A673 (cell line): ENCODE results near the gene LSM14A. TPM values are rescaled to one million over a fixed set of nuclear protein-coding genes. Genes with fewer than 3 reads are reported as not detected.

Source experiments
- BruUV-seq: library from RNA; stranded (reverse); fragments of 400-500 nt; replicated peaks from 2 replicates; lab custom pipeline; 2021; lab: Mats Ljungman, UMichigan
- CTCF ChIA-PET: fragments of 300-600 bp; sonication (Branson Sonifier 250); formaldehyde crosslinking; loops from one replicate; lab custom pipeline; 2022; ENCODE audit warnings: antibody characterized with exemption; lab: Charles Lee
- POLR2A ChIA-PET: fragments of 300-600 bp; sonication (Branson Sonifier 250); formaldehyde crosslinking; loops from one replicate; lab custom pipeline; 2022; ENCODE audit warnings: antibody characterized with exemption; ENCODE audit not compliant: low non-redundant PET; lab: Charles Lee
- DNase-seq: peaks from one replicate; pipeline ENCODE4 v3.0.0-alpha.2; 2015; ENCODE audit warnings: low spot score
- H3K27ac ChIP-seq: fragments of 200-600 bp; sonication (generic); 2 replicates; pipeline ENCODE4 v1.5.1; 2016; ENCODE audit warnings: mixed run types, low read depth, mild to moderate bottlenecking, mixed read lengths, antibody characterized with exemption, low read length; ENCODE audit not compliant: poor library complexity, severe bottlenecking
- H3K27me3 ChIP-seq: fragments of 200-600 bp; sonication (generic); replicated peaks from 2 replicates; pipeline ENCODE4 v1.6.1; 2017; ENCODE audit warnings: mixed run types, low read depth, mild to moderate bottlenecking, mixed read lengths, antibody characterized with exemption, low read length; ENCODE audit not compliant: insufficient read depth, poor library complexity
- H3K36me3 ChIP-seq: fragments of 200-600 bp; sonication (generic); 2 replicates; pipeline ENCODE4 v1.6.1; 2016; ENCODE audit warnings: mixed run types, mild to moderate bottlenecking, mixed read lengths, antibody characterized with exemption, low read length; ENCODE audit not compliant: insufficient read depth, poor library complexity, severe bottlenecking
- H3K4me1 ChIP-seq: fragments of 200-600 bp; sonication (generic); 2 replicates; pipeline ENCODE4 v1.6.1; 2017; ENCODE audit warnings: mixed run types, mild to moderate bottlenecking, mixed read lengths, antibody characterized with exemption, low read length; ENCODE audit not compliant: insufficient read depth, poor library complexity, severe bottlenecking
- H3K4me3 ChIP-seq: fragments of 200-600 bp; sonication (generic); 2 replicates; pipeline ENCODE4 v1.5.1; 2016; ENCODE audit warnings: low read depth, mixed run types, mild to moderate bottlenecking, mixed read lengths, low read length; ENCODE audit not compliant: poor library complexity, severe bottlenecking
- H3K9me3 ChIP-seq: fragments of 200-600 bp; sonication (generic); 2 replicates; pipeline ENCODE4 v1.6.1; 2016; ENCODE audit warnings: mixed run types, low read depth, mild to moderate bottlenecking, mixed read lengths, antibody characterized with exemption, low read length; ENCODE audit not compliant: poor library complexity, severe bottlenecking
- EZH2 ChIP-seq: fragments of 200-600 bp; sonication (generic); IDR thresholded peaks from 2 replicates; pipeline ENCODE4 v1.6.1; 2017; ENCODE audit warnings: borderline replicate concordance, low read depth, mild to moderate bottlenecking, mixed read lengths, antibody characterized with exemption, low read length; ENCODE audit not compliant: poor library complexity, severe bottlenecking
- intact Hi-C: fragments of 100-400 bp; cut with micrococcal nuclease; formaldehyde crosslinking; loops from one replicate; pipeline ENCODE4 v1.10.0; 2022; ENCODE audit not compliant: unreplicated experiment
- total RNA-seq: library from RNA; stranded (reverse); gene quantifications from 2 replicates; pipeline ENCODE4 v1.2.3, GENCODE V29; 2021
- TF ChIP-seq, protein P1 (sequence below): fragments of 300-800, 200-600 bp; sonication (generic); conservative IDR thresholded peaks from 2 replicates; pipeline ENCODE4 v1.5.1; 2017; ENCODE audit warnings: low read depth, mild to moderate bottlenecking, antibody characterized with exemption, low read length, moderate library complexity, mixed read lengths

LSM14A gene
- total RNA-seq, 1 experiment from 2014 or later, result 137 TPM

DNA sequence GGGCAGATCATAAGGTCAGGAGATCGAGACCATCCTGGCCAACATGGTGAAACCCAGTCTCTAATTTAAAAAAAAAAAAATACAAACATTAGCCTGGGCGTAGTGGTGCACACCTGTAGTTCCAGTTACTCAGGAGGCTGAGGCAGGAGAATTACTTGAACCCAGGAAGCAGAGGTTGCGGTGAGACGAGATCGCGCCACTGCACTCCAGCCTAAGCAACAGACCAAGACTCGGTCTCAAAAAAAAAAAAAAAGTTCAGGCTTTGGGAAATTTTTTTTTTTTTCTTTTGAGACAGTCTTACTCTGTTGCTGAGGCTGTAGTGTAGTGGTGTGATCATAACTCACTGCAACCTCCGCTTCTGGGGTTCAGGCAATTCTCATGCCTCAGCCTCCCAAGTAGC, 14.7 kb downstream of the LSM14A start:
- ChIA-PET POLR2A (interaction anchor here (0.6 kb wide), 1 partner anchor 9 kb away, joined by 3 read pairs; no protein-coding TSS in a partner anchor), CTCF (interaction anchor here (0.7 kb wide), 1 partner anchor 163 kb away, joined by 3 read pairs; no protein-coding TSS in a partner anchor)

DNA sequence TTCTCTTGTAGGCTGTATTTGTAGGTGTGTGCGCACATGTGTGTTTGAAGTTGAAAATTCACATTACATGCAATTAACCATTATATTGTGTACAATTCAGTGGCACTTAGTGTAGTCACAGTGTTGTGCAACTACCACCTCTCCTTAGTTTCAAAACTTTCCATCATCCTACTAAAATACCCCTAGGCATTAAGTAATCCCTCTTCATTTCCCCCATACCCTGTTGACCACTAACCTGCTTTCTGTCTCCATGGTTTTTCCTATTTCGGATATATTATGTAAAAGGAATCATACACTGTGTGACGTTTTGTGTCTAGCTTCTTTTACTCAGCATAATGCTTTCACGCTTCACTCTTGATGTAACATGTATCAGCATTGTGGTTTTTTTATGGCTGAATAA, 16.1 kb downstream of the LSM14A start:
- no peak overlapping the region for H3K4me3 ChIP-seq
- peaks cover 54% of the 10 kb centered on the region for H3K4me1 ChIP-seq
- no peak for DNase-seq
- intact Hi-C loops, result no loop called here
- BruUV-seq, result no TSS peak
- no peaks in the 10 kb centered on the region for H3K27me3 ChIP-seq
- CTCF ChIA-PET, result no interaction called here
- H3K9me3 ChIP-seq, result no peaks in the 10 kb centered on the region
- TF ChIP-seq, protein P1, sequence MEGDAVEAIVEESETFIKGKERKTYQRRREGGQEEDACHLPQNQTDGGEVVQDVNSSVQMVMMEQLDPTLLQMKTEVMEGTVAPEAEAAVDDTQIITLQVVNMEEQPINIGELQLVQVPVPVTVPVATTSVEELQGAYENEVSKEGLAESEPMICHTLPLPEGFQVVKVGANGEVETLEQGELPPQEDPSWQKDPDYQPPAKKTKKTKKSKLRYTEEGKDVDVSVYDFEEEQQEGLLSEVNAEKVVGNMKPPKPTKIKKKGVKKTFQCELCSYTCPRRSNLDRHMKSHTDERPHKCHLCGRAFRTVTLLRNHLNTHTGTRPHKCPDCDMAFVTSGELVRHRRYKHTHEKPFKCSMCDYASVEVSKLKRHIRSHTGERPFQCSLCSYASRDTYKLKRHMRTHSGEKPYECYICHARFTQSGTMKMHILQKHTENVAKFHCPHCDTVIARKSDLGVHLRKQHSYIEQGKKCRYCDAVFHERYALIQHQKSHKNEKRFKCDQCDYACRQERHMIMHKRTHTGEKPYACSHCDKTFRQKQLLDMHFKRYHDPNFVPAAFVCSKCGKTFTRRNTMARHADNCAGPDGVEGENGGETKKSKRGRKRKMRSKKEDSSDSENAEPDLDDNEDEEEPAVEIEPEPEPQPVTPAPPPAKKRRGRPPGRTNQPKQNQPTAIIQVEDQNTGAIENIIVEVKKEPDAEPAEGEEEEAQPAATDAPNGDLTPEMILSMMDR, result no peak
- TF ChIP-seq EZH2, result no peak
- no peaks in the 10 kb centered on the region for H3K36me3 ChIP-seq
- H3K27ac ChIP-seq, result no peak overlapping the region
- POLR2A ChIA-PET, result no interaction called here

More for the DNA sequence above, 14.7 kb downstream of the LSM14A start:
- Histone ChIP-seq H3K9me3 (no peaks in the 10 kb centered on the region), H3K27ac (no peak overlapping the region), H3K27me3 (no peaks in the 10 kb centered on the region), H3K4me1 (peaks cover 48% of the 10 kb centered on the region), H3K4me3 (no peak overlapping the region), H3K36me3 (no peaks in the 10 kb centered on the region)
- BruUV-seq, result no TSS peak
- DNase-seq, result no peak
- intact Hi-C loops, result no loop called here
- TF ChIP-seq, protein P1, result no peak
- no peak for TF ChIP-seq EZH2

DNA sequence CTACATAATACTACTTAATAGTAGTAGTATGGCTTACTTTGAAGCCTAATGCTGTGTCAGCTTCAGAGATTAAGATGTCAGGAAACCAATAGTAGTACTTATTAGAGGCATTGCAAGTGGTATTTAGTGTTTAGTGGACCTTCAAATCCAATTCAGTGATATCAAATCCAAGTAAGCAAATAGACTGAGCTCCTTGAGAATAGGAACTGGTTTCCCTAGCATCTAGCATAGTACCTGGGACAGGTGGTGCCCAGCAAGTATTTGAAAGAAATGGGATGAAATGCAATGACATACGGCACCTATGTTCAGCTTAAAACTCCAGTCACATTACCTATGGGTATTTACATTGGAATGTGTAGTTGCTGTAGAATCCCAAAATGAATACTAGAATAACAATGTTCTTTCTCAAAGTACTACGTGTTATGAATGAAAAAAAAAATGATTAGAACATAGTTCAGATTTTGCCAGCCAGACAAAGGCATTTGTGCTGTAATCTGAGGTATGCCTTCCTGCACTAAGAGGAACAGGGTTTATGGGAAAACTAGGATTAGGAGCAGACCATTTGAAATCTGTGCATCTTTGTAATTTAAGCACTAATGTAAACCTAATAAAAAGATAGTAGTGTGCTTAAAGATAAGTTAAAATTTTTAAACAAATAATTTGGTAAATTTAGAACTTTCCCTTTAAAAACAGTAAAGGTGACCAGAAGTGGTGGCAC, 17.1 kb downstream of the LSM14A start:
- TF ChIP-seq, protein P1, result no peak
- TF ChIP-seq EZH2, result no peak
- no TSS peak for BruUV-seq
- H3K36me3 ChIP-seq, result peaks cover 5% of the 10 kb centered on the region
- intact Hi-C loops, result no loop called here
- H3K9me3 ChIP-seq, result no peaks in the 10 kb centered on the region
- ChIA-PET POLR2A (interaction anchor here (0.7 kb wide), 1 partner anchor 1939 kb away, joined by 3 read pairs; no protein-coding TSS in a partner anchor), CTCF (no interaction called here)
- no peaks in the 10 kb centered on the region for H3K27me3 ChIP-seq
- no peak overlapping the region for H3K4me3 ChIP-seq
- no peak for DNase-seq
- H3K27ac ChIP-seq, result no peak overlapping the region
- H3K4me1 ChIP-seq, result peaks cover 50% of the 10 kb centered on the region
